Thoracic aorta (tissue), 2 donors: Measurements from ENCODE around the gene TSEN2. TPM values are rescaled to one million over a fixed set of nuclear protein-coding genes. Genes with fewer than 3 reads are reported as not detected.
"Not testable (repeated sequence)": the region's sequence is repeated elsewhere in the genome, so short reads cannot be mapped to it uniquely, and the experiment has no call there.

Source experiments
- ATAC-seq: fragments of 150-250 bp; one replicate; pipeline ENCODE4 v1.8.0; 2017; ENCODE audit warnings: low read depth; ENCODE audit not compliant: insufficient number of reproducible peaks, low FRiP score
- DNase-seq: peaks from one replicate; pipeline ENCODE4 v3.0.0-alpha.2; 2020; ENCODE audit warnings: low spot score
- H3K27ac ChIP-seq, 2 donors: fragments of 200-600 bp; sonication (generic); 1 replicate in 1 of 2; 2 replicates in 1 of 2; pipeline ENCODE4 v1.5.1; 2016; ENCODE audit warnings: mild to moderate bottlenecking in 2 of 2, moderate library complexity in 2 of 2
- H3K27me3 ChIP-seq: fragments of 200-600 bp; sonication (generic); replicated peaks from 2 replicates; pipeline ENCODE4 v1.6.0; 2016; ENCODE audit warnings: mild to moderate bottlenecking; ENCODE audit not compliant: insufficient read depth
- H3K36me3 ChIP-seq: fragments of 200-600 bp; sonication (generic); one replicate; pipeline ENCODE4 v1.5.1; 2016
- H3K4me1 ChIP-seq, 2 donors: fragments of 200-600 bp; sonication (generic); 1 replicate in 1 of 2; 2 replicates in 1 of 2; pipeline versions ENCODE4 v1.5.1 to v1.6.0; 2016; ENCODE audit warnings: low read depth in 2 of 2, mild to moderate bottlenecking in 1 of 2; ENCODE audit not compliant: control insufficient read depth in 1 of 2
- H3K4me3 ChIP-seq: fragments of 200-600 bp; sonication (generic); 2 replicates; pipeline ENCODE4 v1.5.1; 2016; ENCODE audit warnings: mild to moderate bottlenecking
- H3K9me3 ChIP-seq: fragments of 200-600 bp; sonication (generic); 2 replicates; pipeline ENCODE4 v1.5.1; 2016
- CTCF ChIP-seq: fragments of 200-600 bp; sonication (generic); IDR thresholded peaks from one replicate; pipeline ENCODE4 v1.5.1; 2019; ENCODE audit warnings: antibody characterized with exemption
- total RNA-seq, 2 donors: library from RNA; depleted of rRNA; stranded (reverse); fragments of >200 nt; gene quantifications; one replicate each; pipeline versions ENCODE4 v1.1.0 to v1.2.3, GENCODE V29; 2016

Gene TSEN2
- total RNA-seq, 2 donors from 2014 or later, result 17.8 to 31.5 TPM

- no peaks in the 10 kb centered on the region for H3K9me3 ChIP-seq
- H3K4me1 ChIP-seq, result no peaks in the 10 kb centered on the region
- DNase-seq (no peak), ATAC-seq (no peak)
- no peak overlapping the region for H3K27ac ChIP-seq
- TF ChIP-seq CTCF, result no peak
- H3K36me3 ChIP-seq, result no peaks in the 10 kb centered on the region
- H3K27me3 ChIP-seq, result no peaks in the 10 kb centered on the region
- H3K4me3 ChIP-seq, result no peak overlapping the region
These were observed 19.0 kb upstream of the TSEN2 start for GRCh38 chr3:12465151-12465835.

GRCh38 chr3:12465836-12466225, 18.4 kb upstream of the TSEN2 start:
- no peaks in the 10 kb centered on the region for H3K27me3 ChIP-seq
- no peaks in the 10 kb centered on the region for H3K4me1 ChIP-seq
- H3K9me3 ChIP-seq, result no peaks in the 10 kb centered on the region
- no peak for TF ChIP-seq CTCF
- DNase-seq, result no peak
- no peaks in the 10 kb centered on the region for H3K36me3 ChIP-seq
- no peak for ATAC-seq
- H3K4me3 ChIP-seq, result no peak overlapping the region
- H3K27ac ChIP-seq, result no peak overlapping the region

- TF ChIP-seq CTCF, result no peak
- no peak for DNase-seq
- H3K9me3 ChIP-seq, result no peaks in the 10 kb centered on the region
These were observed 16.5 kb upstream of the TSEN2 start for GRCh38 chr3:12467746-12468145.

GRCh38 chr3:12468276-12468675, 16.0 kb upstream of the TSEN2 start:
- Histone ChIP-seq H3K27me3 (no peaks in the 10 kb centered on the region), H3K9me3 (no peaks in the 10 kb centered on the region), H3K36me3 (no peaks in the 10 kb centered on the region), H3K4me1 (no peaks in the 10 kb centered on the region), H3K27ac (no peak overlapping the region), H3K4me3 (no peak overlapping the region)
- no peak for DNase-seq
- no peak for ATAC-seq
- TF ChIP-seq CTCF, result no peak

More at GRCh38 chr3:12467746-12468145, 16.5 kb upstream of the TSEN2 start:
- no peaks in the 10 kb centered on the region for H3K27me3 ChIP-seq
- H3K27ac ChIP-seq, result no peak overlapping the region
- H3K4me3 ChIP-seq, result no peak overlapping the region
- no peaks in the 10 kb centered on the region for H3K4me1 ChIP-seq
- H3K36me3 ChIP-seq, result no peaks in the 10 kb centered on the region
- ATAC-seq, result no peak

- Histone ChIP-seq H3K27me3 (no peaks in the 10 kb centered on the region), H3K4me3 (no peak overlapping the region), H3K4me1 (no peaks in the 10 kb centered on the region), H3K9me3 (no peaks in the 10 kb centered on the region), H3K36me3 (no peaks in the 10 kb centered on the region), H3K27ac (no peak overlapping the region)
- DNase-seq, result no peak
- no peak for TF ChIP-seq CTCF
- no peak for ATAC-seq
These were observed 15.5 kb upstream of the TSEN2 start for GRCh38 chr3:12468757-12469156.

- not testable (repeated sequence) for DNase-seq, H3K36me3 ChIP-seq, H3K27ac ChIP-seq, H3K4me1 ChIP-seq, H3K9me3 ChIP-seq, H3K4me3 ChIP-seq, ATAC-seq, H3K27me3 ChIP-seq
These were observed 15.1 kb upstream of the TSEN2 start for GRCh38 chr3:12469222-12469621.
